Activated CD8-positive, alpha-beta T cell treated with anti-CD3 and anti-CD28 coated beads for 36 hours (primary cell): ENCODE results near the gene ZNF469. TPM values are rescaled to one million over a fixed set of nuclear protein-coding genes. Genes with fewer than 3 reads are reported as not detected.

ENCODE experiments used
- ATAC-seq: fragments of 200-7000 bp; cut with Tn5 transposase; one replicate; pipeline ENCODE4 v1.10.0; 2021; ENCODE audit warnings: mild to moderate bottlenecking, moderate library complexity
- CTCF ChIA-PET: fragments of 350-600 bp; sonication (Branson Sonifier 250); formaldehyde crosslinking; loops from one replicate; lab custom pipeline; 2021; ENCODE audit warnings: antibody characterized with exemption; lab: Charles Lee
- POLR2A ChIA-PET: fragments of 350-600 bp; sonication (Branson Sonifier 250); formaldehyde crosslinking; loops from one replicate; lab custom pipeline; 2021; ENCODE audit warnings: antibody characterized with exemption; lab: Charles Lee
- DNase-seq: peaks from one replicate; pipeline ENCODE4 v3.0.0-alpha.2; 2020
- H3K27ac Mint-ChIP-seq: one replicate; pipeline ENCODE4 v1.8.0; 2021; ENCODE audit warnings: mild to moderate bottlenecking, mixed read lengths
- H3K27me3 Mint-ChIP-seq: one replicate; pipeline ENCODE4 v1.8.0; 2021; ENCODE audit warnings: mixed read lengths
- H3K36me3 Mint-ChIP-seq: one replicate; pipeline ENCODE4 v1.8.0; 2021; ENCODE audit warnings: low read depth, mixed read lengths
- H3K4me1 Mint-ChIP-seq: one replicate; pipeline ENCODE4 v1.8.0; 2021; ENCODE audit warnings: low read depth, mixed read lengths
- H3K4me3 Mint-ChIP-seq: one replicate; pipeline ENCODE4 v1.8.0; 2021; ENCODE audit warnings: mild to moderate bottlenecking, moderate library complexity, mixed read lengths
- H3K9me3 Mint-ChIP-seq: one replicate; pipeline ENCODE4 v1.8.0; 2021; ENCODE audit warnings: mixed read lengths
- CTCF ChIP-seq: fragments of 200-600 bp; IDR thresholded peaks from one replicate; pipeline ENCODE4 v1.8.0; 2022; ENCODE audit warnings: antibody characterized with exemption, mild to moderate bottlenecking
- intact Hi-C: fragments of 100-400 bp; cut with micrococcal nuclease; formaldehyde crosslinking; loops from one replicate; pipeline ENCODE4 v1.10.0; 2022
- total RNA-seq, 2 experiments: library from RNA; stranded (reverse); gene quantifications; one replicate each; pipeline ENCODE4 v1.2.3, GENCODE V29; 2021

Gene ZNF469
- total RNA-seq: under 1 TPM; 0.45 to 0.56 TPM

- ATAC-seq (peak; percentile 20), DNase-seq (no peak)
- Mint-ChIP-seq H3K9me3 (no peaks in the 10 kb centered on the region), H3K4me1 (peaks cover 4% of the 10 kb centered on the region), H3K27ac (no peak within 1 kb of the TSS), H3K27me3 (peaks cover 31% of the 10 kb centered on the region), H3K36me3 (no peaks in the 10 kb centered on the region), H3K4me3 (no peak within 1 kb of the TSS)
- ChIA-PET CTCF (no interaction called here), POLR2A (no interaction called here)
- intact Hi-C loops: no loop called here
- TF ChIP-seq CTCF: no peak
Observed at GRCh38 chr16:88382491-88383400, at the start of gene ZNF469. TSS of gene ZNF469 (plus strand) at chr16:88382959. CDS start at chr16:88427471, 44,512 bp downstream.

GRCh38 chr16:88333848-88334777, 48.6 kb upstream of the ZNF469 start:
- no peak for TF ChIP-seq CTCF
- intact Hi-C loops: no loop called here
- H3K36me3 Mint-ChIP-seq: no peaks in the 10 kb centered on the region
- POLR2A ChIA-PET: no interaction called here
- DNase-seq (no peak), ATAC-seq (no peak)
- H3K27me3 Mint-ChIP-seq: peaks cover 8% of the 10 kb centered on the region
- H3K4me1 Mint-ChIP-seq: peaks cover 7% of the 10 kb centered on the region
- peaks cover 9% of the 10 kb centered on the region for H3K9me3 Mint-ChIP-seq
- CTCF ChIA-PET: no interaction called here
- no peak overlapping the region for H3K27ac Mint-ChIP-seq
- no peak overlapping the region for H3K4me3 Mint-ChIP-seq

GRCh38 chr16:88334778-88335720, 47.7 kb upstream of the ZNF469 start:
- TF ChIP-seq CTCF: no peak
- intact Hi-C loops: no loop called here
- DNase-seq (no peak), ATAC-seq (no peak)
- peaks cover 8% of the 10 kb centered on the region for H3K27me3 Mint-ChIP-seq
- POLR2A ChIA-PET: no interaction called here
- H3K4me3 Mint-ChIP-seq: no peak overlapping the region
- no peak overlapping the region for H3K27ac Mint-ChIP-seq
- H3K9me3 Mint-ChIP-seq: peaks cover 9% of the 10 kb centered on the region
- H3K36me3 Mint-ChIP-seq: no peaks in the 10 kb centered on the region
- peaks cover 7% of the 10 kb centered on the region for H3K4me1 Mint-ChIP-seq
- CTCF ChIA-PET: no interaction called here

- no peaks in the 10 kb centered on the region for H3K36me3 Mint-ChIP-seq
- no peak for TF ChIP-seq CTCF
- POLR2A ChIA-PET: interaction anchor here (0.6 kb wide), 1 partner anchor 280 kb away, joined by 3 read pairs; no protein-coding TSS in a partner anchor
- CTCF ChIA-PET: no interaction called here
- H3K27me3 Mint-ChIP-seq: peaks cover 8% of the 10 kb centered on the region
- H3K9me3 Mint-ChIP-seq: peaks cover 9% of the 10 kb centered on the region
- intact Hi-C loops: no loop called here
- DNase-seq: no peak
- no peak overlapping the region for H3K27ac Mint-ChIP-seq
- peaks cover 7% of the 10 kb centered on the region for H3K4me1 Mint-ChIP-seq
- no peak for ATAC-seq
- H3K4me3 Mint-ChIP-seq: no peak overlapping the region
Observed at GRCh38 chr16:88337021-88337420, 45.7 kb upstream of the ZNF469 start.
